A549 (cell line): Measurements from ENCODE around the gene SH3BP5L.

ENCODE experiments used
- BHLHE40 ChIP-seq: IDR thresholded peaks from 2 replicates; pipeline ENCODE4 v1.6.1; 2012; ENCODE audit warnings: low read depth, low read length, inconsistent platforms
- CEBPB ChIP-seq, 2 experiments: fragments of >200 bp in 1 of 2; sonication (Bioruptor Twin) in 1 of 2; formaldehyde crosslinking in 1 of 2; IDR thresholded peaks; 2 replicates each; pipeline ENCODE4 v1.6.1; 2012 to 2016
- EP300 ChIP-seq, 2 experiments: fragments of >200 bp; sonication (Bioruptor Twin); formaldehyde crosslinking; IDR thresholded peaks; 2 replicates in 1 of 2; 3 replicates in 1 of 2; pipeline ENCODE4 v1.6.1; 2016 to 2017
- ESRRA ChIP-seq: fragments of 150-350 bp; IDR thresholded peaks from 2 replicates; pipeline ENCODE4 v1.6.1; 2014; ENCODE audit warnings: mild to moderate bottlenecking, low read length, borderline replicate concordance
- GATA3 ChIP-seq: IDR thresholded peaks from 2 replicates; pipeline ENCODE4 v1.6.1; 2012; ENCODE audit warnings: borderline replicate concordance
- HDAC2 ChIP-seq: fragments of 200-600 bp; sonication (generic); IDR thresholded peaks from 2 replicates; pipeline ENCODE4 v1.6.1; 2016
- MAX ChIP-seq: IDR thresholded peaks from 2 replicates; pipeline ENCODE4 v1.6.1; 2012
- MAZ ChIP-seq: fragments of 150-350 bp; IDR thresholded peaks from 2 replicates; pipeline ENCODE4 v1.6.1; 2014; ENCODE audit warnings: antibody characterized with exemption, low read depth, low read length, borderline replicate concordance
- PBX3 ChIP-seq: IDR thresholded peaks from 2 replicates; pipeline ENCODE4 v1.6.1; 2012
- POLR2A ChIP-seq: IDR thresholded peaks from 2 replicates; pipeline ENCODE4 v1.6.1; 2012; ENCODE audit warnings: mild to moderate bottlenecking, low read length
- SMC3 ChIP-seq: fragments of >200 bp; sonication (Bioruptor Twin); formaldehyde crosslinking; IDR thresholded peaks from 3 replicates; pipeline ENCODE4 v1.6.1; 2018; ENCODE audit warnings: inconsistent platforms
- SREBF2 ChIP-seq: fragments of 450-650 bp; IDR thresholded peaks from 2 replicates; pipeline ENCODE4 v1.6.1; 2014; ENCODE audit warnings: mild to moderate bottlenecking, moderate library complexity
- TF ChIP-seq, protein P1 (sequence below): fragments of >200 bp; sonication (Bioruptor Twin); formaldehyde crosslinking; IDR thresholded peaks from 3 replicates; pipeline ENCODE4 v1.5.1; 2016
- TF ChIP-seq, protein P2 (sequence below): fragments of 450-650 bp; IDR thresholded peaks from 2 replicates; pipeline ENCODE4 v1.6.1; 2014; ENCODE audit warnings: antibody characterized with exemption

DNA sequence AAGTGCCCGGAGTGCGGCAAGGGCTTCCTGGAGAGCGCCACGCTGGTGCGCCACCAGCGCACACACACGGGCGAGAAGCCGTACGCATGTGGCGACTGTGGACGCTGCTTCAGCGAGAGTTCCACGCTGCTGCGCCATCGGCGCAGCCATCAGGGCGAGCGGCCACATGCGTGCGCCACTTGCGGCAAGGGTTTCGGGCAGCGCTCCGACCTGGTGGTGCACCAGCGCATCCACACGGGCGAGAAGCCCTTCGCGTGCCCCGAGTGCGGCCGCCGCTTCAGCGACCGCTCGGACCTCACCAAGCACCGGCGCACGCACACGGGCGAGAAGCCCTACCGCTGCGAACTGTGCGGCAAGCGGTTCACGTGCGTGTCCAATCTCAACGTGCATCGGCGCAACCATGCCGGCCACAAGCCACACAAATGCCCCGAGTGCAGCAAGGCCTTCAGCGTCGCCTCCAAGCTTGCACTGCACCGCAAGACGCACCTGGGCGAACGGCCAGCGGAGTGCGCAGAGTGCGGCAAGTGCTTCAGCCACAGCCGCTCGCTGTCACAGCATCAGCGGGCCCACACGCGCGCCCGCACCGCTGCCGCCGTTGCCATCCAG is 22.3 kb upstream of the SH3BP5L start:
- TF ChIP-seq EP300 (IDR thresholded peaks at IDR 0.05) (no peak), SREBF2 (no peak), CEBPB (IDR thresholded peaks at IDR 0.05) (no peak), ESRRA (no peak), GATA3 (no peak), PBX3 (no peak), POLR2A (no peak), HDAC2 (no peak), SMC3 (no peak), BHLHE40 (no peak), MAX (no peak), MAZ (no peak)
- TF ChIP-seq, protein P1, sequence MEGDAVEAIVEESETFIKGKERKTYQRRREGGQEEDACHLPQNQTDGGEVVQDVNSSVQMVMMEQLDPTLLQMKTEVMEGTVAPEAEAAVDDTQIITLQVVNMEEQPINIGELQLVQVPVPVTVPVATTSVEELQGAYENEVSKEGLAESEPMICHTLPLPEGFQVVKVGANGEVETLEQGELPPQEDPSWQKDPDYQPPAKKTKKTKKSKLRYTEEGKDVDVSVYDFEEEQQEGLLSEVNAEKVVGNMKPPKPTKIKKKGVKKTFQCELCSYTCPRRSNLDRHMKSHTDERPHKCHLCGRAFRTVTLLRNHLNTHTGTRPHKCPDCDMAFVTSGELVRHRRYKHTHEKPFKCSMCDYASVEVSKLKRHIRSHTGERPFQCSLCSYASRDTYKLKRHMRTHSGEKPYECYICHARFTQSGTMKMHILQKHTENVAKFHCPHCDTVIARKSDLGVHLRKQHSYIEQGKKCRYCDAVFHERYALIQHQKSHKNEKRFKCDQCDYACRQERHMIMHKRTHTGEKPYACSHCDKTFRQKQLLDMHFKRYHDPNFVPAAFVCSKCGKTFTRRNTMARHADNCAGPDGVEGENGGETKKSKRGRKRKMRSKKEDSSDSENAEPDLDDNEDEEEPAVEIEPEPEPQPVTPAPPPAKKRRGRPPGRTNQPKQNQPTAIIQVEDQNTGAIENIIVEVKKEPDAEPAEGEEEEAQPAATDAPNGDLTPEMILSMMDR = no peak
- TF ChIP-seq, protein P2, sequence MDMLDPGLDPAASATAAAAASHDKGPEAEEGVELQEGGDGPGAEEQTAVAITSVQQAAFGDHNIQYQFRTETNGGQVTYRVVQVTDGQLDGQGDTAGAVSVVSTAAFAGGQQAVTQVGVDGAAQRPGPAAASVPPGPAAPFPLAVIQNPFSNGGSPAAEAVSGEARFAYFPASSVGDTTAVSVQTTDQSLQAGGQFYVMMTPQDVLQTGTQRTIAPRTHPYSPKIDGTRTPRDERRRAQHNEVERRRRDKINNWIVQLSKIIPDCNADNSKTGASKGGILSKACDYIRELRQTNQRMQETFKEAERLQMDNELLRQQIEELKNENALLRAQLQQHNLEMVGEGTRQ = no peak
